Skeletal muscle cell (primary cell): ENCODE results near the gene MAP3K5.

Experiments
- DNase-seq: peaks from one replicate; pipeline ENCODE4 v3.0.0-alpha.2; 2010; ENCODE audit warnings: low read depth
- H3K4me3 ChIP-seq: 2 replicates; pipeline ENCODE4 v1.5.1; 2011; ENCODE audit warnings: low read depth, mild to moderate bottlenecking, control low read depth, low read length, moderate library complexity

Gene MAP3K5

GRCh38 chr6:136752554-136752953 lies 39.7 kb downstream of the MAP3K5 start:
- no peak overlapping the region for H3K4me3 ChIP-seq
- DNase-seq, result no peak

GRCh38 chr6:136751991-136752390 lies 40.3 kb downstream of the MAP3K5 start:
- DNase-seq, result no peak
- H3K4me3 ChIP-seq, result no peak overlapping the region

GRCh38 chr6:136751522-136751956 lies 40.7 kb downstream of the MAP3K5 start:
- DNase-seq, result no peak
- no peak overlapping the region for H3K4me3 ChIP-seq

- H3K4me3 ChIP-seq, result no peak overlapping the region
These were observed 41.4 kb downstream of the MAP3K5 start for GRCh38 chr6:136750696-136751521.

GRCh38 chr6:136749359-136749997 lies 42.8 kb downstream of the MAP3K5 start:
- no peak overlapping the region for H3K4me3 ChIP-seq
- DNase-seq, result no peak

More at GRCh38 chr6:136750696-136751521, 41.4 kb downstream of the MAP3K5 start:
- no peak for DNase-seq

- no peak overlapping the region for H3K4me3 ChIP-seq
- DNase-seq, result no peak
These were observed 44.8 kb downstream of the MAP3K5 start for GRCh38 chr6:136747507-136747906.

- DNase-seq, result no peak
- no peak overlapping the region for H3K4me3 ChIP-seq
These were observed 47.0 kb downstream of the MAP3K5 start for GRCh38 chr6:136745300-136745699.

- no peak overlapping the region for H3K4me3 ChIP-seq
- no peak for DNase-seq
These were observed 47.4 kb downstream of the MAP3K5 start for GRCh38 chr6:136744889-136745288.

GRCh38 chr6:136742125-136742524 lies 50.2 kb downstream of the MAP3K5 start:
- H3K4me3 ChIP-seq, result no peak overlapping the region
- no peak for DNase-seq

GRCh38 chr6:136740050-136740974 lies 52.0 kb downstream of the MAP3K5 start:
- H3K4me3 ChIP-seq, result no peak overlapping the region
- DNase-seq, result no peak

- H3K4me3 ChIP-seq, result no peak overlapping the region
- DNase-seq, result no peak
These were observed 52.8 kb downstream of the MAP3K5 start for GRCh38 chr6:136739501-136739900.

GRCh38 chr6:136739071-136739470 lies 53.2 kb downstream of the MAP3K5 start:
- H3K4me3 ChIP-seq, result no peak overlapping the region
- DNase-seq, result no peak

GRCh38 chr6:136738692-136739057 lies 53.6 kb downstream of the MAP3K5 start:
- H3K4me3 ChIP-seq, result no peak overlapping the region
- no peak for DNase-seq

- H3K4me3 ChIP-seq, result no peak overlapping the region
- DNase-seq, result no peak
These were observed 54.2 kb downstream of the MAP3K5 start for GRCh38 chr6:136737871-136738691.

- no peak for DNase-seq
- no peak overlapping the region for H3K4me3 ChIP-seq
These were observed 54.9 kb downstream of the MAP3K5 start for GRCh38 chr6:136737374-136737844.

- no peak for DNase-seq
- H3K4me3 ChIP-seq, result no peak overlapping the region
These were observed 55.9 kb downstream of the MAP3K5 start for GRCh38 chr6:136736281-136736960.

GRCh38 chr6:136734977-136735376 lies 57.3 kb downstream of the MAP3K5 start:
- no peak for DNase-seq
- no peak overlapping the region for H3K4me3 ChIP-seq

GRCh38 chr6:136732889-136733288 lies 59.4 kb downstream of the MAP3K5 start:
- no peak for DNase-seq
- H3K4me3 ChIP-seq, result no peak overlapping the region
